Measurements from ENCODE around the gene LZTS3. TPM values are rescaled to one million over a fixed set of nuclear protein-coding genes. Genes with fewer than 3 reads are reported as not detected.

The LZTS3 gene
- polyA plus RNA-seq, 1 donor (not counting 4 experiments of a cell fraction or from before 2014, with no cell fraction given), result 2.5 TPM

GRCh38 chr20:3190681-3191111 is 17.3 kb upstream of the LZTS3 start:
- Histone ChIP-seq H3K4me3 (ENCODE audit: control insufficient read depth in 2 of 3, extremely low read depth in 1 of 3, insufficient read depth in 2 of 3, low read depth in 1 of 3, low read length in 3 of 3) (no peak overlapping the region), H4K20me1 (ENCODE audit: control insufficient read depth, extremely low read depth, insufficient read depth, low read length) (no peaks in the 10 kb centered on the region), H3K27me3 (ENCODE audit: control insufficient read depth, extremely low read depth, insufficient read depth, low read length) (no peaks in the 10 kb centered on the region), H3K4me1 (ENCODE audit: control insufficient read depth, extremely low read depth, insufficient read depth, low read length) (no peaks in the 10 kb centered on the region), H2AFZ (ENCODE audit: control insufficient read depth, low read length) (no peak overlapping the region), H3K9me1 (ENCODE audit: control insufficient read depth, extremely low read depth, insufficient read depth, low read length) (no peaks in the 10 kb centered on the region), H3K27ac (ENCODE audit: control insufficient read depth, insufficient read depth, low read length) (no peak overlapping the region), H3K4me2 (ENCODE audit: control insufficient read depth, extremely low read depth, insufficient read depth, low read depth, low read length) (no peak overlapping the region), H3K9ac (ENCODE audit: control insufficient read depth, extremely low read depth, insufficient read depth, low read length) (no peak overlapping the region), H3K9me3 (ENCODE audit: control insufficient read depth, low read depth, low read length) (no peaks in the 10 kb centered on the region), H3K79me2 (ENCODE audit: control insufficient read depth, insufficient read depth, low read length) (no peaks in the 10 kb centered on the region), H3K36me3 (ENCODE audit: control insufficient read depth in 2 of 2, extremely low read depth in 1 of 2, insufficient read depth in 2 of 2, low read length in 2 of 2) (peaks cover 40 to 42% of the 10 kb centered on the region in 2 experiments)
- DNase-seq (ENCODE audit: low read depth, low spot score) (no peak), FAIRE-seq (no peak)
- peak in 1 of 3 experiments; percentile 18 for TF ChIP-seq CTCF (optimal IDR thresholded peaks at IDR 0.05 in 1 of 3, IDR thresholded peaks at IDR 0.05 in 1 of 3, conservative IDR thresholded peaks at IDR 0.05 in 1 of 3; ENCODE audit: extremely low read depth in 1 of 3, insufficient read depth in 2 of 3, low read length in 3 of 3)
- TF ChIP-seq EZH2 (IDR thresholded peaks at IDR 0.05; ENCODE audit: low read length), result no peak
- dilution Hi-C loops (cut with MboI; ENCODE audit: extremely low pct_ligation_motif_present, low sequenced_read_pairs), result no loop called here

- Histone ChIP-seq H3K4me3 (ENCODE audit: control insufficient read depth in 2 of 3, extremely low read depth in 1 of 3, insufficient read depth in 2 of 3, low read depth in 1 of 3, low read length in 3 of 3) (no peak overlapping the region), H2AFZ (ENCODE audit: control insufficient read depth, low read length) (no peak overlapping the region), H3K27me3 (ENCODE audit: control insufficient read depth, extremely low read depth, insufficient read depth, low read length) (no peaks in the 10 kb centered on the region), H4K20me1 (ENCODE audit: control insufficient read depth, extremely low read depth, insufficient read depth, low read length) (no peaks in the 10 kb centered on the region), H3K9me1 (ENCODE audit: control insufficient read depth, extremely low read depth, insufficient read depth, low read length) (no peaks in the 10 kb centered on the region), H3K79me2 (ENCODE audit: control insufficient read depth, insufficient read depth, low read length) (no peaks in the 10 kb centered on the region), H3K9me3 (ENCODE audit: control insufficient read depth, low read depth, low read length) (no peaks in the 10 kb centered on the region), H3K4me1 (ENCODE audit: control insufficient read depth, extremely low read depth, insufficient read depth, low read length) (no peaks in the 10 kb centered on the region), H3K9ac (ENCODE audit: control insufficient read depth, extremely low read depth, insufficient read depth, low read length) (no peak overlapping the region), H3K27ac (ENCODE audit: control insufficient read depth, insufficient read depth, low read length) (no peak overlapping the region), H3K36me3 (ENCODE audit: control insufficient read depth in 2 of 2, extremely low read depth in 1 of 2, insufficient read depth in 2 of 2, low read length in 2 of 2) (peaks cover 32 to 35% of the 10 kb centered on the region in 2 experiments), H3K4me2 (ENCODE audit: control insufficient read depth, extremely low read depth, insufficient read depth, low read depth, low read length) (no peak overlapping the region)
- no peak for FAIRE-seq
- dilution Hi-C loops (cut with MboI; ENCODE audit: extremely low pct_ligation_motif_present, low sequenced_read_pairs), result no loop called here
- TF ChIP-seq EZH2 (IDR thresholded peaks at IDR 0.05; ENCODE audit: low read length), result no peak
- no peak for TF ChIP-seq CTCF (optimal IDR thresholded peaks at IDR 0.05 in 1 of 3, IDR thresholded peaks at IDR 0.05 in 1 of 3, conservative IDR thresholded peaks at IDR 0.05 in 1 of 3; ENCODE audit: extremely low read depth in 1 of 3, insufficient read depth in 2 of 3, low read length in 3 of 3)
- no peak for DNase-seq (ENCODE audit: low read depth, low spot score)
Observed at GRCh38 chr20:3189561-3190131, 16.3 kb upstream of the LZTS3 start.

All from keratinocyte (primary cell).